ENCODE measurements around the gene PRR35.
"Not testable (repeated sequence)": the region's sequence is repeated elsewhere in the genome, so short reads cannot be mapped to it uniquely, and the experiment has no call there.

The PRR35 gene

DNA sequence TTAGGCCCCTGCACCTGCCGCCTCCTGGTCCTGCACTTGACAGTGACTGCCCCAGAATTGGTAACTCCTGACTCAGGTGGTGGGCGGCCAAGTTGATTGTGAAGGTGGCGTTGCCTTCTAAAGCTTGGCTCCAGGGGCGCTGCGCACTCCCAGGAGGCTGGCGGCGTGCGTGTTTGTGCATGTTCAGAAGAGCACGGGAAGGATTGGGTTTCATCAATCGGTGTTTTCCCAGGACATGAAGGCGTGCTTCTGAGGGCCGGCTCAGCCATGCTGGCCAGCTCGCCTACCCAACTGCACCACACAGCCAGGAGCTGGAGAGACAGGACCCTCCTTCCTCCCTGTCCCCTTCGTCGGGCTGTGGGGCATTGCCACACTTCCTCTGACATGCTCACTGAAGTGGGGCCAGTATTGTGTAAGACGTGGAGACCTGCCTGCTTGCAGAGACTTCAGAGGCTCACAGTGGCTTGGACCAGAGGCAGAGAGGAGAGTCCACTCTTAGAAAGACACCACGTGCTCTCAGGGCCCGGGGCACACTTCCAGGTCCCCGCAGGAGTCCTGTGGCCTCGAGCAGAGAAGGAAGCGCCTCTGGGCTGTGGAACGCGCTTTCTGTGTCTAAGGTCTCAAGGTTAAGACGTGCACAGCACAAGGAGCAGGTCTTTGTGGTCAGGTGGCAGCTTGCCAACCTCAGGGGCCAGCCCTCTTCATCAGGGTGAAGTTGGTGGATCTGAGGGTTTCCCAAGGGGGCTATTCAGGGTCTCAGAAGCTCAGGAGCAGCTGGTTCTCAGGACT, 32.5 kb downstream of the PRR35 start:
- DNase-seq: peak in 37 of 56 donors; percentile 13 to 70 (median 50)

DNA sequence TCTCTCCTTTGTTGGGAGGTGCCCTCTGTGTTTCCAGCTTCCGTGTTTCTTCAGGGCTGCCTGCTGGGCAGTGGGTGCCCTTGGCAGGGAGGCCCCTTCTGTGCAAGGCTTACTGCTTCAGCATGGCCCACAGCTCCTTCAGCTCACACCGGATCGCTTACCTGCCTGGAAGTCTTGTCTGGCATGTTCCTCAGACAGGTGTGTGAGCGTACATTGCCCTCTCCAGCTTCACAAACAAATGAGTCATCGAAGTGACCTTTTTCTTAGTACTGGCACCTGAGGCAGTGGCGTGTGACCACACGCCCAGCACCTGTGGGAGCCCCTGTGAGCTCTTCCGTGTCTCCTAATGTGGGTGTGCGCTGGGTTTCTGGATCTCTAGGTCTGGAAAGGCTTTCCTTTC, 33.2 kb downstream of the PRR35 start:
- no peak for DNase-seq

DNA sequence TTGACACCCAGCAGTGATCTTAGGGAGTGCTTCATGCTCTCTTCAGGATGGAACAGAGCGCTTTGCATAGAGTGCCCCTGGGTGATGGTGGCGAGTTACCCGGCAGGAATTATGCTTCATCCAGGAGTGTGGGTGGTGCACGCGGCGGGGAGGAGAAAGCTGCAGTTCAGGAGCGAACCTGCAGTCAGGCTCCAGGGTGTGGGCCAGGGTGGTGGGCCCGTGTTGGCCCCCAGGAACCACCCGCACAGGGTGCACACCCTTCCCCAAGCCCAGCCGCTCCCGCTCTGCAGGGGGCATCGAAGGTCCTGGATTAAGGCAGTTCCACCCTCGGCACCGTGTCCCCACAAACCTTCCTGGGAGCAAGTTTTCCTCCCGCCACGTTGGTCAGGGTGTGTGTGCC, 33.6 kb downstream of the PRR35 start:
- DNase-seq: no peak

DNA sequence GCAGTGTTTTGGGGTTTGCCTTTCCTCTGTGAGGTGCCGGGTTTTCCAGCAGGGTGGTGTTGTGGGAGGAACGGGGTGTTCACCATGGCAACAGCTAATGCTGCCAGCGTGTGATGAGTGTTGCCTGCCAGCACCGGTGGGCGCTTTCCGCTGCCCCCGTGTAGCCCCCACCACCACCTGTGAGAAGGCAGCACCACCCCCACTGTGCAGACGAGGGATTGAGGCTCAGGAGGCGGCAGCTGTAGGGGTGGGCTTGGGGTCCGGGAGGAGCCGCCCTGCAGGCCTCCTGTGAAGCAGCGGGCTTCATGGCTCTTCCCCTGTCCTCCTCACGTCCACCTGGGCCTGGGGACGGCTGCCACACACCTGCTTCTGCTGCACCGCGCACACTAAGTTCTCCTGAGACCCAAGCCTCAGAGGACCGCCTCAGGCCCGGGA, 34.9 kb downstream of the PRR35 start:
- peak in 1 of 56 donors; percentile 17 for DNase-seq

DNA sequence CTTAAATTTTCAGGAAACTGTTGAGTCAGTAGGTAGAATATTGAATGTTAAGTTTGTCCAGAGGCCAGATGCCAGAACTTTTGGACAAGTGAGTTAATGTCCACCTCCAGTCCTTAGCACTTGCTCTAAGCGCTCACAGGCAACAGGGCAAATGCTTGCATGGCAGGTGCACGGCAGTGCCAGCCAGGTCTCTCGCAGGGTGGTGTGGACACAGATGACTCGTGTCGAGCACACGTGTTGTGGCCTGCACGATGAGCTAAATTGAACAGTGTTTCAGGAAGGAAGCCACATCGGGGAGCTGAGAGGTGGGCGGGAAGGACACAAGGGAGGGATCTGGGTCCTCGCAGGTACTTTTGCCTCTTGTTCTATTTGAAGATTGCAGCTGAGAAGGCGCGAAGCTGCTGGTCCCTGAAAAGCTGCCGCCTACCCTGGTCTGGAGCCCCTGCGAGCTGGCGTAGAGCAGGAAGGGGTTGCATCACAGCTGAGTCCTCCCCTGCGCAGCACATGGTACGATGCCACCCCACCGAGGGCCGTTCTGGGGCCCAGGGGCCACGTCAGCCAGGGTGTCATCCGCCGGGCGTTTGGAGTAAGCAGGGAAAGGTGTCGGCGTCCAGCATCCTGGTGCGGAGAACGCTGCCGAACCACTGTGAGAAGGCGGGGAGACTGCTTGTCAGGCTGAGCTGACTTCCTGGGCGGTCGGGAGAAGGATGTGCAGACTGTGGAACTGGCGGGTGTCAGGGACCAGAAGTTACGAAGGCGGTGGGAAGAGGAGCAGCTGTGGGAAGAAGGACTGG, 35.9 kb downstream of the PRR35 start:
- DNase-seq: peak in 18 of 56 donors; percentile 15 to 72 (median 41)

DNA sequence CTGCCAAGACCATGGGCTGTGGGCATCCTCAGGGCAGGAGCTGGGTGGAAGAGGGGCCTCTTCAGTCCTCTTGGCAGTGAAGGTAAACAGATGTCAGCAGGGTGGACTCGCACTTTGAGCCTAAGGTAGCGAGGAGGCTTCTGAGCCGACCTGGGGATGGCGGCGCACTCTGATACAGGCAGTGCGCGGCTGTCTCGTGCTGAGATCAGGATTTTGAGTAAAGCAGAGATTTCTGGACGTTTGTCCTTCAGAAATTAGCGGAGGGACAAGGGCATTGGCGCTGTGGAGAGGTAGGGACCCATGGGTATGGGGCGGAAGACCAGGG, 36.5 kb downstream of the PRR35 start:
- no peak for DNase-seq

DNA sequence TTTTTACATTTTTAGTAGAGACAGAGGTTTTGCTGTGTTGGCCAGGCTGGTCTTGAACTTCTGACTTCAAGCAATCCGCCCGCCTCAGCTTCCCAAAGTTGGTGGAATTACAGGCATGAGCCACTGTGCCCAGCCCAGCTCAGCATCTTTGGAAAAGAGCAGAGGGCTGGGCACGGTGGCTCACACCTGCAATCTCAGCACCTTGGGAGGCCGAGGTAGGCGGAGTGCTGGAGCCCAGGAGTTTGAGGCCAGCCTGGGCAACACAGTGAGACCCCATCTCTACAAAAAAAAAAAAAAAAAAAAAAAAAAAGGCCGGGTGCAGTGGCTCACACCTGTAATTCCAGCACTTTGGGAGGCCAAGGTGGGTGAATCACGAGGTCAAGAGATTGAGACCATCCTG, 37.5 kb downstream of the PRR35 start:
- DNase-seq: not testable (repeated sequence)

DNA sequence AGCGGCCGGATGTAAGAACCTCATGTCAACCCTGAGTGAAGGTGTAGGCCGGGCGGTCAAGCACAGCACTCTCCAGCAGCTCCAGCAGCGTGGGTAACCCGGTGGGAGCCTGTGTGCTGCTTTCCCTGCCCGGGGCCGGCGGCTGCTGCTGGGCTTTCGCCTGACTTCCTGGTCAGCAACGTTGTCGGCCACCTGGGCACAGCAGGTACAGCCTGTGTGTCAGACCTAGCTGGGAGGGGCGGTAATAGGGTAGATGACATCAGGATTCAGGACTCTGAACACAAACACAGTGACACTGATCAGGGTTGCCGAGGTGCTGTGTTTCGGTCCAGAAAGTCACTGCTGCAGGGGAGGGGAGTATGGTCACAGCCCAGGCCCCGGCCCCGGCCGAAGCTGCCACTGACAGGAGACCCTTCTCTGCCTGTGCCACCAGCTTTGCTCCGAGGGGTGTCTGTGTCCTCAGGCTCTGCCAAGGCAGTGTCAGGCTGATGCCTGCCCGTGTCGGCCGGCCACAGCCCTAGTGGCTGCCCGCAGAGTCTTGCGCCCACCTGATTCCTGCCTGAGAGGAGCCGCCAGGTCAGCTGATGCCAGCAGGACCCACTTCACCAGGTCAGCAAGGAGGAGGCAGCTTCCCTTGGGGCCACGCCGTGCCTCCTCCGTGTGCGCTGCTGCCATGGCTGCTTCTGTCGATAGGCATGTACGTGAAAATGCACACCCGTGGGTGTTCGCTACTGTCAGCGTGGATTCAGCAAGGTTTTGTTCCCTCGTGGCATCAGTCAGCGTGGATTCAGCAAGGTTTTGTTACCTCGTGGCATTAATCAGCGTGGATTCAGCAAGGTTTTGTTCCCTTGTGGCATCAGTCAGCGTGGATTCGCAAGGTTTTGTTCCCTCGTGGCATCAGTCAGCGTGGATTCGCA, 38.9 kb downstream of the PRR35 start:
- no peak for DNase-seq

DNA sequence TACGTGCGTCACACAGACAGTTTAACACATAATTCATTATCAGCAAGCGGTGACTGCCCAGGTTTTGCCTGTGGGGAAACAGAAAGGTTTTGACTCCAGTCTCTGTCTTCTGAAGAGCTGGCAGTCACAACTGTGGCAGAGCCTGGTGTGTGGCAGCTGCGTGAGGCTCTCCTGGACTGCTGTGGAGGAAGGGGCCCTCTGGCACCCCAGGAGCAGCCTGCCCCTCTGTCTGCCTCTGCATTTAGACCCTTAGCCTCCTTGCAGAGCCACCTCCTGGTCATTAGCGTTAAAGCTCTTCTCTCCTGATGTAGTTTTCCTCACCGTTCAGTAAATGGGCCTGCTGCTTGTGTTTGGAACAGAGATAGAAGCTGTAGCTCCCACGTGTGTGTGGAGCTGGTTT, 40.6 kb downstream of the PRR35 start:
- DNase-seq: no peak

DNA sequence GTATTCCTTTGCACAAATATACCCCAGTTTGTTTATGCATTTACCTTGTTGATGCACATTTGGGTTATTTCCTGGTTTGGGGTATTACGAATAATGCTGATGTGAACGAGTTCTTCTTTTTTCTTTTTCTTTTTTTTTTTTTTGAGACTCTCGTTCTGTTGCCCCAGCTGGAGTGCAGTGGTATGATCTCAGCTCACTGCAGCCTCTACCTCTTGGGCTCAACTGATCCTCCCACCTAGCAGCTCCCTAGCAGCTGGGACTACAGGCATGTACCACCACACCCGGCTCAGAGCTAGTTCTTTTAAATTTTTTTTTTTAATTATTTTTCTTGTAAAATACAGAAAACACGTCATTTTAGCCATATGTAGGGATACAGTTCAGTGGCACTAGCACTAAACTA, 43.7 kb downstream of the PRR35 start:
- DNase-seq: no peak

DNA sequence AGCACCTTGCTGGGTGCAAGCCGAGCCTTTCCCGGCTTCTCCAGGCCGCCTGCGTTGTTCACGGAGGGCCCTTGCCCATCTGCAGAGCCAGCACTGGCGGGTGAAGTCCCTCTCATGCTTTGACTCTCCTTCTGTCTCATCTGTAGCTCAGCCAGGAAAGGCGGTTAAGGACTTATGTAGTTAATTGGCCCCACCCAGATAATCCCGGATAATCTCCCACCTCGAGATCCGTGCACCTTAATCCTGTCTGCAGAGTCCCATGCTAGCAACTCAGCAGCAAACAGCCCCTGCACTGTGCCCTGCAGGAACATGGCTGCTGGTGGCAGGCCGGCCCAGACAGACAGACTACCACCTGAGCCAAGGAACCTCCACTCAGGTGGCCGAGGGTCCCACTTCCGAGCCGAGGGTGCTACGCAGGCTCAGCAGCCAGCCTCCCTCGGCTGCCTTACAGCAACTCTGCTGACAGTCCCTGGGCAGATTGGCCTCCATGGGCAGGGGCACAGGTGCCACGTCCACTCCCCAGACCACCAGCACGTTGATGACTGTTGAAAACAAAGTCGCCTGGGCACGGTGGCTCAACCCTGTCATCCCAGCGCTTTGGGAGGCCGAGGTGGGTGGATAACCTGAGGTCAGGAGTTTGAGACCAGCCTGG, 46.6 kb downstream of the PRR35 start:
- DNase-seq: no peak

DNA sequence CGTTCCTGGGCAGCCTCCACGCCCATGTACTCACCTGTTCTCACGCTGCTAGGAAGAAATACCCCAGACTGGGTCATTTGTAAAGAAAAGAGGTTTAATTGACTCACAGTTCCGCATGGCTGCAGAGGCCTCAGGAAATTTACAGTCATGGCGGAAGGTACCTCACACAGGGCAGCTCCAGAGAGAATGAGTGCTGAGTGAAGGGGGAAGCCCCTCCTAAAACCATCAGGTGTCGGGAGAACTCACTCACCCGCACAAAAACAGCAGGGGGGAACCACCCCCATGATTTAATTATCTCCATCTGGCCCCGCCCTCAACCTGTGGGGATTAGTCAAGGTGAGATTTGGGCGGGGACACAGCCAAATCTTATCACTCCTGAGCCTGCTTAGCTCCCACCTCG, 47.8 kb downstream of the PRR35 start:
- no peak for DNase-seq

DNA sequence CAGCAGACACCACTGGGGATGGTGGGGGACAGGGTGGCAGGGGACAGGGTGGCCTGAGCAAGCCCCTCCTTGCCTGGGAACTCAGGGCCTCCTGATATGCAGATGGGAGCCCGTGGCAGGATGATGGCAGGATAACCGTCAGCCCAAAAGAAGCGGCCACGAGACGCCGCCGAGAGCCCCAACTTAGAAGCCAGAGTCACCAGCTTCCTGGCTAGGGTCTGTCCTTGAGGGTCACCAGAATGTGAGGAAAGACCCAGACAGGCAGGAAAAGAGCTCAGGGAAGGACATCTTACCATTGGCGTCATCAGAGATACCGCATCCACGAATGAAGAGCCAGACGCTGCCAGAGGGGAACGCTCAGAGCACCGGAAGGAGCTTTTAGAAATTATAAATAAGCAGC, 49.1 kb downstream of the PRR35 start:
- DNase-seq: no peak

DNA sequence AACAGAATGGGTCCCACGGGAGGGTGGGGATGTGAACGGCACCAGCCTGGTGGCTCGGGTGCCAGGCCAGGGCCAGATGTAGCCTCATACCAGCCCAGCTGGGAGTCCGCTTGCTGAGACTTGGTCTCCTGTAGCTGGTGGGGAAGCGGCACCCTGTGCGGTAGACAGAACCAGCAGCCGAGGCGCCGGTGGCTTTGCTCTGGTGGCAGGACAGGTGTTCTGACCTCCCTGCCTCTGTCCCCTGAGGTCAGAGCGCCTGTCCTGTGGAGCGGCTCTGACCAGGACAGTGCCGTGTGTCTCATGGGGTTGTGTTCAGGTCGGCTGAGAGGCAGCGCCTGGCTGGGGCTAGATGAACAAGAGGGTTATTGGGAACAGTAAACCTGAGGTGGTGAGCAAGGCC, 49.8 kb downstream of the PRR35 start:
- no peak for DNase-seq

DNA sequence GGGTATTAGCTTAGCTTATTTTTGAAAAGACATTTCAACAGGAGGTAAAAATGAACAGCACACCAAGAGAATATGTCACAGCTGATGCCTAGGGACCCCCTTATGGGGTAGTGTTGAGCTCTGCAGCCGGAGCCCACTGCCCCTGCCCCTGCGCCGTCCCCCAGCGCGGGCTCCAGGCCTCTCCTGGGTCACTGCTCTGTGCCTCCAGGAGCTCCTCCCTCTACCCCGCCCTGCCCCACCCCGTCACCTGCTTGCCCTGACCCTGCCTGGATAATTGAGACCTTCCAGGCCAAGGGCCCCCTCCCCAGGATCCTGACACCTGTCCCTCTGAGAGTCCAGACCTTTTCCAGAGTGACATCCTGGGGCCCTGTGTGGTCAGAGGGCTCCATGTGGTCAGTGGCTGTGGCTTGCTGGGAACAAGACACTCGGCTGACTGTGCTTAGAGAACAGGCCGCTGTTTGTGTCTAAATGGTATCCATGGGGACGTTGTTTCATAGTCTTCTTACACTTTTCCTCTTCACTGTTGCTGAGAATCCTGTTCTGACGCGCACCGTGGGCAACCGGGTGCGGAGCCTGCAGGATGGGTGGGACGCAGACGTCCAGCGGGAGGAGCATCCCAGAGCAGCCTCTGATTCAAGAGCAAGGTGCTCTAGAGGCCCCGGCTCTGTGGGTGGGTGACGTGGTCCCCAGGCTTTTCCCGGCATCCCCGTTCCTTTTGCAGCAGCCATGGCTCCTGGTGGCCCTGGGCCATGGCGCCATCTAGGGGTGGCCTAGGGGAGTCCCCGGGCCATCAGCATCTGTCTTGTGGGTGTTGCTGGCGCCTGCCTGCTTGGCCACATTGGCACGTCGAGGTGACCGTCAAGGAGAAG, 50.6 kb downstream of the PRR35 start:
- peak in 40 of 56 donors; percentile 13 to 76 (median 43) for DNase-seq

DNA sequence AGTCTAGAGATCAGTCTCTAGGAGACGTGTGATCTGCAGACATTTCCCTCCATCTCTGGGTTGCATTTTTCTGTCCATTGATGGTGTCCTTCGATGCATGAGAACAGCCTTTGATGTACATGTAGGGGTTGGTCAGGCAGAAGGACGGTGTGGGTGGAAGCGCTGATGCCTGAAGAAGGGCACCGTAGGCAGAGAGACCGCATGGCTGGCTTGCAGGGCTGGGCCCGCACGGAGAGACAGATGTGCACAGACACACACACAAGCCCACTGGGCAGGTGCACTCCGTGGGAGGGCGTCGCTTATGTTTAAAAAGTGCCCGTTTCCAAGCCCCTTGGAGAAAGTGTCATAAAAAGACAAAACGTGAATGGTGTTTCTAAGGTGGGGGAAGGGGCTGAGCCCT, 54.9 kb downstream of the PRR35 start:
- DNase-seq: no peak
